Neural cell (in vitro differentiated cells): ENCODE data around the gene ADNP2. TPM values are rescaled to one million over a fixed set of nuclear protein-coding genes. Genes with fewer than 3 reads are reported as not detected.

ENCODE experiments used
- H2AFZ ChIP-seq: fragments of 200-600, 300-800 bp; sonication (generic), shearing (Covaris generic); 2 replicates; pipeline ENCODE4 v1.6.0; 2014; ENCODE audit warnings: low read depth, mild to moderate bottlenecking, antibody characterized with exemption, low read length, moderate library complexity
- H3F3A ChIP-seq: fragments of 200-600 bp; shearing (Covaris generic); 2 replicates; pipeline ENCODE4 v1.6.1; 2016; ENCODE audit warnings: mild to moderate bottlenecking, moderate library complexity, mixed read lengths, antibody characterized with exemption, low read length; ENCODE audit not compliant: insufficient read depth, poor library complexity, severe bottlenecking
- H3K27ac ChIP-seq: fragments of 200-600, 300-800 bp; sonication (generic), shearing (Covaris generic); 2 replicates; pipeline ENCODE4 v1.5.1; 2014; ENCODE audit warnings: mild to moderate bottlenecking, low read length, moderate library complexity
- H3K27me3 ChIP-seq: fragments of 300-800, 200-600 bp; sonication (generic), shearing (Covaris generic); 2 replicates; pipeline ENCODE4 v1.6.0; 2014; ENCODE audit warnings: mild to moderate bottlenecking, low read depth, low read length, moderate library complexity; ENCODE audit not compliant: insufficient read depth
- H3K36me3 ChIP-seq: fragments of 300-800, 200-600 bp; sonication (generic), shearing (Covaris generic); 2 replicates; pipeline ENCODE4 v1.5.1; 2014; ENCODE audit warnings: mild to moderate bottlenecking, antibody characterized with exemption, low read length, moderate library complexity; ENCODE audit not compliant: insufficient read depth
- H3K4me2 ChIP-seq: fragments of 300-800, 200-600 bp; sonication (generic), shearing (Covaris generic); 2 replicates; pipeline ENCODE4 v1.6.0; 2014; ENCODE audit warnings: mild to moderate bottlenecking, low read length
- H3K4me3 ChIP-seq: fragments of 300-800, 200-600 bp; sonication (generic), shearing (Covaris generic); 2 replicates; pipeline ENCODE4 v1.5.1; 2014; ENCODE audit warnings: mild to moderate bottlenecking, low read length, moderate library complexity
- H3K79me2 ChIP-seq: fragments of 200-600 bp; shearing (Covaris generic); replicated peaks from 2 replicates; pipeline ENCODE4 v1.6.0; 2014; ENCODE audit warnings: mild to moderate bottlenecking, low read length, moderate library complexity; ENCODE audit not compliant: insufficient read depth
- H3K9ac ChIP-seq: fragments of 300-800, 200-600 bp; sonication (generic), shearing (Covaris generic); 2 replicates; pipeline ENCODE4 v1.6.1; 2016; ENCODE audit warnings: mild to moderate bottlenecking, low read length, mixed read lengths
- H3K9me2 ChIP-seq: fragments of 200-600 bp; shearing (Covaris generic); 2 replicates; pipeline ENCODE4 v1.6.1; 2016; ENCODE audit warnings: mild to moderate bottlenecking, low read length, mixed read lengths; ENCODE audit not compliant: insufficient read depth
- H3K9me3 ChIP-seq: fragments of 200-600, 300-800 bp; sonication (generic), shearing (Covaris generic); 2 replicates; pipeline ENCODE4 v1.6.1; 2016; ENCODE audit warnings: mild to moderate bottlenecking, mixed run types, low read length, moderate library complexity, mixed read lengths
- H4K20me1 ChIP-seq: fragments of 200-600 bp; shearing (Covaris generic); 2 replicates; pipeline ENCODE4 v1.6.1; 2016; ENCODE audit warnings: mild to moderate bottlenecking, mixed run types; ENCODE audit not compliant: insufficient read depth
- EP300 ChIP-seq: fragments of 450-650 bp; conservative IDR thresholded peaks from 2 replicates; pipeline ENCODE4 v1.6.1; 2014; ENCODE audit warnings: antibody characterized with exemption, mild to moderate bottlenecking, moderate library complexity; ENCODE audit not compliant: poor library complexity, severe bottlenecking
- EZH2 ChIP-seq: fragments of 200-600, 300-800 bp; shearing (Covaris generic), sonication (generic); IDR thresholded peaks from 2 replicates; pipeline ENCODE4 v1.6.1; 2014; ENCODE audit warnings: antibody characterized with exemption, low read length, borderline replicate concordance, mild to moderate bottlenecking; ENCODE audit not compliant: insufficient read depth, poor library complexity, severe bottlenecking
- MXI1 ChIP-seq: fragments of 450-650 bp; conservative IDR thresholded peaks from 2 replicates; pipeline ENCODE4 v1.6.1; 2014; ENCODE audit warnings: antibody characterized with exemption, mild to moderate bottlenecking; ENCODE audit not compliant: poor library complexity, severe bottlenecking
- POLR2AphosphoS5 ChIP-seq: IDR thresholded peaks from 2 replicates; pipeline ENCODE4 v1.6.1; 2012
- RAD21 ChIP-seq: fragments of 450-650 bp; conservative IDR thresholded peaks from 2 replicates; pipeline ENCODE4 v1.6.1; 2014; ENCODE audit warnings: antibody characterized with exemption, mild to moderate bottlenecking, moderate library complexity
- SMC3 ChIP-seq: fragments of 450-650 bp; conservative IDR thresholded peaks from 2 replicates; pipeline ENCODE4 v1.6.1; 2014; ENCODE audit warnings: antibody characterized with exemption, mild to moderate bottlenecking, moderate library complexity; ENCODE audit not compliant: poor library complexity
- TAF1 ChIP-seq: IDR thresholded peaks from 2 replicates; pipeline ENCODE4 v1.6.1; 2012; ENCODE audit warnings: low read depth
- polyA plus RNA-seq: library from polyadenylated mRNA; depleted of rRNA; stranded (reverse); fragments of >200 nt; gene quantifications from 2 replicates; pipeline ENCODE4 v1.2.3, GENCODE V29; 2014
- TF ChIP-seq, protein P1 (sequence below): fragments of 450-650 bp; IDR thresholded peaks from 2 replicates; pipeline ENCODE4 v1.5.1; 2014; ENCODE audit warnings: antibody characterized with exemption, mild to moderate bottlenecking, moderate library complexity; ENCODE audit not compliant: poor library complexity, severe bottlenecking
- TF ChIP-seq, protein P2 (sequence below): IDR thresholded peaks from 2 replicates; pipeline ENCODE4 v1.6.1; 2012; ENCODE audit warnings: borderline replicate concordance

The ADNP2 gene
- polyA plus RNA-seq, 1 donor from 2014 or later: 16.9 TPM

DNA sequence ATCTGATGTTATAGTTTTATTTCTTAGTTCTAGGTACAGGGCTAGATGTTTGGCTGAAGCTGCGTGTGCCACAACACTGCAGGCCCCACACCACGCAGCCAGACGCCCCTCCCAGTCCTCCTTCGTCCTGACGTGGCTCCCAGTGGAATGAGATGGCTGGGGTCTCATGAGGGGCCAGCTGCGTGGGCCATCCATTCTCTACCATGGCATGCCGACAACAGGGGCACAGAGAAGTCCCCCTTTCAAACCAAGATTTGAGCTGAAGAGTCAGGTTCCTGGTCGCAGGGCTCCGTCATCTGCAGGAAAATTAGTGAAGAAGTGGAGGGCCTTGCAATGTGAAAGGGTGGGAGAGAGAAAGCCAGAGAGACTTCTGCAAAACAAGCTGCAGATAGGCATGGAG lies 73.8 kb downstream of the ADNP2 start:
- no peaks in the 10 kb centered on the region for H4K20me1 ChIP-seq
- H2AFZ ChIP-seq: no peak overlapping the region
- H3K4me2 ChIP-seq: no peak overlapping the region
- H3K79me2 ChIP-seq: no peaks in the 10 kb centered on the region
- H3K9me2 ChIP-seq: no peaks in the 10 kb centered on the region
- H3K4me3 ChIP-seq: no peak overlapping the region
- H3F3A ChIP-seq: no peaks in the 10 kb centered on the region
- H3K27ac ChIP-seq: no peak overlapping the region
- H3K9me3 ChIP-seq: no peaks in the 10 kb centered on the region
- no peaks in the 10 kb centered on the region for H3K27me3 ChIP-seq
- H3K9ac ChIP-seq: no peak overlapping the region
- TF ChIP-seq TAF1 (no peak), EZH2 (no peak), POLR2AphosphoS5 (no peak), MXI1 (no peak), EP300 (no peak), RAD21 (no peak), SMC3 (no peak)
- TF ChIP-seq, protein P1, sequence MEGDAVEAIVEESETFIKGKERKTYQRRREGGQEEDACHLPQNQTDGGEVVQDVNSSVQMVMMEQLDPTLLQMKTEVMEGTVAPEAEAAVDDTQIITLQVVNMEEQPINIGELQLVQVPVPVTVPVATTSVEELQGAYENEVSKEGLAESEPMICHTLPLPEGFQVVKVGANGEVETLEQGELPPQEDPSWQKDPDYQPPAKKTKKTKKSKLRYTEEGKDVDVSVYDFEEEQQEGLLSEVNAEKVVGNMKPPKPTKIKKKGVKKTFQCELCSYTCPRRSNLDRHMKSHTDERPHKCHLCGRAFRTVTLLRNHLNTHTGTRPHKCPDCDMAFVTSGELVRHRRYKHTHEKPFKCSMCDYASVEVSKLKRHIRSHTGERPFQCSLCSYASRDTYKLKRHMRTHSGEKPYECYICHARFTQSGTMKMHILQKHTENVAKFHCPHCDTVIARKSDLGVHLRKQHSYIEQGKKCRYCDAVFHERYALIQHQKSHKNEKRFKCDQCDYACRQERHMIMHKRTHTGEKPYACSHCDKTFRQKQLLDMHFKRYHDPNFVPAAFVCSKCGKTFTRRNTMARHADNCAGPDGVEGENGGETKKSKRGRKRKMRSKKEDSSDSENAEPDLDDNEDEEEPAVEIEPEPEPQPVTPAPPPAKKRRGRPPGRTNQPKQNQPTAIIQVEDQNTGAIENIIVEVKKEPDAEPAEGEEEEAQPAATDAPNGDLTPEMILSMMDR: no peak
- TF ChIP-seq, protein P2, sequence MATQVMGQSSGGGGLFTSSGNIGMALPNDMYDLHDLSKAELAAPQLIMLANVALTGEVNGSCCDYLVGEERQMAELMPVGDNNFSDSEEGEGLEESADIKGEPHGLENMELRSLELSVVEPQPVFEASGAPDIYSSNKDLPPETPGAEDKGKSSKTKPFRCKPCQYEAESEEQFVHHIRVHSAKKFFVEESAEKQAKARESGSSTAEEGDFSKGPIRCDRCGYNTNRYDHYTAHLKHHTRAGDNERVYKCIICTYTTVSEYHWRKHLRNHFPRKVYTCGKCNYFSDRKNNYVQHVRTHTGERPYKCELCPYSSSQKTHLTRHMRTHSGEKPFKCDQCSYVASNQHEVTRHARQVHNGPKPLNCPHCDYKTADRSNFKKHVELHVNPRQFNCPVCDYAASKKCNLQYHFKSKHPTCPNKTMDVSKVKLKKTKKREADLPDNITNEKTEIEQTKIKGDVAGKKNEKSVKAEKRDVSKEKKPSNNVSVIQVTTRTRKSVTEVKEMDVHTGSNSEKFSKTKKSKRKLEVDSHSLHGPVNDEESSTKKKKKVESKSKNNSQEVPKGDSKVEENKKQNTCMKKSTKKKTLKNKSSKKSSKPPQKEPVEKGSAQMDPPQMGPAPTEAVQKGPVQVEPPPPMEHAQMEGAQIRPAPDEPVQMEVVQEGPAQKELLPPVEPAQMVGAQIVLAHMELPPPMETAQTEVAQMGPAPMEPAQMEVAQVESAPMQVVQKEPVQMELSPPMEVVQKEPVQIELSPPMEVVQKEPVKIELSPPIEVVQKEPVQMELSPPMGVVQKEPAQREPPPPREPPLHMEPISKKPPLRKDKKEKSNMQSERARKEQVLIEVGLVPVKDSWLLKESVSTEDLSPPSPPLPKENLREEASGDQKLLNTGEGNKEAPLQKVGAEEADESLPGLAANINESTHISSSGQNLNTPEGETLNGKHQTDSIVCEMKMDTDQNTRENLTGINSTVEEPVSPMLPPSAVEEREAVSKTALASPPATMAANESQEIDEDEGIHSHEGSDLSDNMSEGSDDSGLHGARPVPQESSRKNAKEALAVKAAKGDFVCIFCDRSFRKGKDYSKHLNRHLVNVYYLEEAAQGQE: no peak
- H3K36me3 ChIP-seq: no peaks in the 10 kb centered on the region

DNA sequence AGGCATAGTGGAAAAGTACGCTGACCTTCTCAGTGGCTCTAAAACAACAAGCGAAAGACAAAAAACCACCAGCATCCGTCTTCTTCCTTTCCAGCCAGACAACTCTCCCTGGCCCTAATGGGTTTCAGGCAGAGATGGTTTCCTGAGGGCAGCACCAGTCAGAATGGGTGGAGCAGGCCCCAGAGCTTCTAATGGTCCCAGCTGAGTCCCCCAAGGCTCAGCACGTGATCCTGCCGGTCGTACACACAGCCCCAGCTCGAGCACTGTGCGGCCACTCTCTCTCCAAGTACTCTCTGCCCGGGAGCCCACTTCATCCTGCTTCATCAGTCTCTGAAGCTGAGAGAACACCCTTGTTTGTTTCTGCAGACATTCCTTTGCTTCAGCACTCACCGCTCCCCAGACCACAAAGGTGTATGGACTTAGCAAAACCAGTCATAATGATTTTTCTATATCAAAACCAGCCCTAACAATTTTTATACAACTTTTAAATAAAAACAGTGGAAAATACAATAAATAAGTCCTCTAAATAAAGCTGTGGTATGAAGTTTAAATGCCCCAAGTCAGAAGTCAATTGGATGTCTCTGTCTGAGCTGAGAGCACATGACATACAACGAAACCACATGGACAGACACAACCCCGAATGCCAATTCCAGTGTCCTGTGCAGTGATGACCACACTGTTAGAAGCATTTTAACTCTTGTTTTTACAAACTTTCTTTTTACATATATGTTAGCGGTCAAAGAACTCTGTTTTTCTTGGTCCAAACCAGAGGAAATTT lies 74.4 kb downstream of the ADNP2 start:
- Histone ChIP-seq H3K36me3 (no peaks in the 10 kb centered on the region), H3K9me3 (no peaks in the 10 kb centered on the region), H3K27ac (no peak overlapping the region), H3K4me3 (no peak overlapping the region), H3K79me2 (no peaks in the 10 kb centered on the region), H3K27me3 (no peaks in the 10 kb centered on the region), H3F3A (no peaks in the 10 kb centered on the region), H3K9ac (no peak overlapping the region), H3K9me2 (no peaks in the 10 kb centered on the region), H3K4me2 (no peak overlapping the region), H2AFZ (no peak overlapping the region), H4K20me1 (no peaks in the 10 kb centered on the region)
- TF ChIP-seq, protein P2: no peak
- TF ChIP-seq EP300 (no peak), POLR2AphosphoS5 (no peak), RAD21 (no peak), EZH2 (no peak), TAF1 (no peak), MXI1 (no peak), SMC3 (no peak)
- TF ChIP-seq, protein P1: no peak
